Stimulated activated naive CD4-positive, alpha-beta T cell (primary cell): ENCODE measurements around the gene SELE.
"Not testable (repeated sequence)": the region's sequence is repeated elsewhere in the genome, so short reads cannot be mapped to it uniquely, and the experiment has no call there.

Source experiments
- DNase-seq, 6 experiments: peaks; one replicate each; lab custom pipeline; 2025; lab: John Stamatoyannopoulos, UW

SELE gene

GRCh38 chr1:169722779-169723178 lies 11.1 kb downstream of the SELE start:
- no peak for DNase-seq

GRCh38 chr1:169715100-169715499 lies 18.8 kb downstream of the SELE start:
- DNase-seq: not testable (repeated sequence)

- DNase-seq: not testable (repeated sequence)
Observed at GRCh38 chr1:169713090-169713489, 20.8 kb downstream of the SELE start.

GRCh38 chr1:169712309-169712631 lies 21.6 kb downstream of the SELE start:
- DNase-seq: no peak

- peak; percentile 50 to 81 (median 62) for DNase-seq
Observed at GRCh38 chr1:169711469-169712308, 22.2 kb downstream of the SELE start, which contains the start of gene SELL. Gene SELL, minus strand, starts transcription at chr1:169711620. Its CDS starts 122 bp downstream, at chr1:169711498.

- peak in 2 of 6 experiments; percentile 50 for DNase-seq
Observed at GRCh38 chr1:169708647-169709046, 25.2 kb downstream of the SELE start.

- DNase-seq: peak in 4 of 6 experiments; percentile 5 to 59 (median 52)
Observed at GRCh38 chr1:169707912-169708604, 25.8 kb downstream of the SELE start.

GRCh38 chr1:169704797-169705196 lies 29.1 kb downstream of the SELE start:
- DNase-seq: no peak

- peak in 3 of 6 experiments; percentile 67 to 74 (median 73) for DNase-seq
Observed at GRCh38 chr1:169701261-169702005, 32.4 kb downstream of the SELE start.

- no peak for DNase-seq
Observed at GRCh38 chr1:169699707-169700106, 34.2 kb downstream of the SELE start.

- no peak for DNase-seq
Observed at GRCh38 chr1:169698976-169699375, 34.9 kb downstream of the SELE start.

- no peak for DNase-seq
Observed at GRCh38 chr1:169697755-169698154, 36.1 kb downstream of the SELE start.

GRCh38 chr1:169696273-169697100 lies 37.4 kb downstream of the SELE start:
- DNase-seq: no peak

GRCh38 chr1:169694304-169695075 lies 39.4 kb downstream of the SELE start:
- DNase-seq: peak in 4 of 6 experiments; percentile 30 to 81 (median 73)

- DNase-seq: peak in 4 of 6 experiments; percentile 26 to 92 (median 90)
Observed at GRCh38 chr1:169692756-169693460, 41.0 kb downstream of the SELE start.

GRCh38 chr1:169690489-169690888 lies 43.4 kb downstream of the SELE start:
- DNase-seq: no peak

GRCh38 chr1:169689395-169689794 lies 44.5 kb downstream of the SELE start:
- no peak for DNase-seq

- DNase-seq: not testable (repeated sequence)
Observed at GRCh38 chr1:169688377-169688776, 45.5 kb downstream of the SELE start.

GRCh38 chr1:169683661-169684060 lies 50.2 kb downstream of the SELE start:
- DNase-seq: no peak

- DNase-seq: not testable (repeated sequence)
Observed at GRCh38 chr1:169683168-169683567, 50.7 kb downstream of the SELE start.
